PC-3 (cell line): ENCODE measurements around the gene FMC1. TPM values are rescaled to one million over a fixed set of nuclear protein-coding genes. Genes with fewer than 3 reads are reported as not detected.
A peak's percentile ranks its signal among the peaks of the same experiment; 100 is the strongest.

Experiments used
- ATAC-seq: fragments of 200-7000 bp; cut with Tn5 transposase; 2 replicates; pipeline ENCODE4 v1.9.1; 2020; ENCODE audit warnings: mild to moderate bottlenecking, moderate library complexity
- BruUV-seq: library from RNA; stranded (reverse); fragments of 400-500 nt; replicated peaks from 2 replicates; lab custom pipeline; 2021; lab: Mats Ljungman, UMichigan
- CTCF ChIA-PET: fragments of 300-600 bp; sonication (Branson Sonifier 250); formaldehyde crosslinking; loops from one replicate; lab custom pipeline; 2022; ENCODE audit warnings: antibody characterized with exemption; lab: Charles Lee
- POLR2A ChIA-PET: fragments of 300-600 bp; sonication (Branson Sonifier 250); formaldehyde crosslinking; loops from one replicate; lab custom pipeline; 2022; ENCODE audit warnings: antibody characterized with exemption; ENCODE audit not compliant: unreplicated experiment; lab: Charles Lee
- DNase-seq: peaks from one replicate; pipeline ENCODE4 v3.0.0-alpha.2; 2015
- H2AFZ ChIP-seq: fragments of 300-600 bp; sonication (generic); 2 replicates; pipeline ENCODE4 v1.6.0; 2016; ENCODE audit warnings: antibody characterized with exemption, low read length
- H3F3A ChIP-seq: fragments of 300-600 bp; sonication (generic); one replicate; pipeline ENCODE4 v1.6.0; 2017; ENCODE audit warnings: antibody characterized with exemption, low read length, control low read depth, mild to moderate bottlenecking; ENCODE audit not compliant: unreplicated experiment
- H3K27ac ChIP-seq: fragments of 300-600 bp; sonication (generic); 2 replicates; pipeline ENCODE4 v1.5.1; 2016; ENCODE audit warnings: mild to moderate bottlenecking, low read length
- H3K27me3 ChIP-seq: fragments of 300-600 bp; sonication (generic); 2 replicates; pipeline ENCODE4 v1.6.1; 2016; ENCODE audit warnings: low read length, mixed read lengths
- H3K36me3 ChIP-seq: fragments of 300-600 bp; sonication (generic); 2 replicates; pipeline ENCODE4 v1.6.1; 2016; ENCODE audit warnings: low read depth, mixed run types, low read length, mixed read lengths
- H3K4me1 ChIP-seq: fragments of 300-600 bp; sonication (generic); 2 replicates; pipeline ENCODE4 v1.5.1; 2016; ENCODE audit warnings: low read length; ENCODE audit not compliant: insufficient read depth
- H3K4me2 ChIP-seq: fragments of 300-600 bp; sonication (generic); 2 replicates; pipeline ENCODE4 v1.6.0; 2016; ENCODE audit warnings: low read length
- H3K4me3 ChIP-seq: fragments of 300-600 bp; sonication (generic); 2 replicates; pipeline ENCODE4 v1.5.1; 2016; ENCODE audit warnings: mild to moderate bottlenecking, low read length, mixed read lengths
- H3K79me2 ChIP-seq: fragments of 300-600 bp; sonication (generic); 2 replicates; pipeline ENCODE4 v1.6.1; 2017; ENCODE audit warnings: low read length, mixed read lengths
- H3K9ac ChIP-seq: fragments of 300-600 bp; sonication (generic); 2 replicates; pipeline ENCODE4 v1.6.0; 2016; ENCODE audit warnings: mild to moderate bottlenecking, low read length
- H3K9me2 ChIP-seq: fragments of 300-600 bp; sonication (generic); replicated peaks from 2 replicates; pipeline ENCODE4 v1.6.1; 2016; ENCODE audit warnings: mixed run types, low read length, mixed read lengths
- H3K9me3 ChIP-seq: fragments of 300-600 bp; sonication (generic); 2 replicates; pipeline ENCODE4 v1.6.1; 2016; ENCODE audit warnings: low read length, mixed read lengths
- H4K20me1 ChIP-seq: fragments of 300-600 bp; sonication (generic); 2 replicates; pipeline ENCODE4 v1.6.1; 2016; ENCODE audit warnings: low read length, mixed read lengths
- EZH2 ChIP-seq: fragments of 300-600 bp; sonication (generic); IDR thresholded peaks from one replicate; pipeline ENCODE4 v1.6.1; 2017; ENCODE audit warnings: antibody characterized with exemption, mild to moderate bottlenecking, low read length; ENCODE audit not compliant: unreplicated experiment
- EZH2phosphoT487 ChIP-seq: fragments of 300-600 bp; sonication (generic); IDR thresholded peaks from 2 replicates; pipeline ENCODE4 v1.6.1; 2018; ENCODE audit warnings: mild to moderate bottlenecking, antibody characterized with exemption, low read length, borderline replicate concordance
- intact Hi-C: fragments of 100-400 bp; cut with micrococcal nuclease; formaldehyde crosslinking; loops from 2 replicates; pipeline ENCODE4 v1.9.0; 2023
- total RNA-seq: library from RNA; depleted of rRNA; stranded (reverse); fragments of >200 nt; gene quantifications from 2 replicates; pipeline ENCODE4 v1.2.3, GENCODE V29; 2014
- TF ChIP-seq, protein P1 (sequence below): fragments of 300-600 bp; sonication (generic); conservative IDR thresholded peaks from 2 replicates; pipeline ENCODE4 v1.5.1; 2017; ENCODE audit warnings: antibody characterized with exemption, low read depth, mild to moderate bottlenecking, low read length

Gene FMC1
- total RNA-seq, 1 experiment from 2014 or later: 12.2 TPM

GRCh38 chr7:139362302-139362701 is 21.2 kb downstream of the FMC1 start:
- BruUV-seq: no TSS peak
- Histone ChIP-seq H3F3A (no peaks in the 10 kb centered on the region), H3K9me3 (no peaks in the 10 kb centered on the region), H3K4me1 (peaks cover 14% of the 10 kb centered on the region; the same call in 1 of the 2 replicates), H3K27me3 (no peaks in the 10 kb centered on the region), H3K4me3 (peak overlapping the region; percentile 91; the same call in 1 of the 2 replicates), H3K36me3 (peaks cover 21% of the 10 kb centered on the region), H3K27ac (no peak overlapping the region), H3K9ac (peak overlapping the region; percentile 99; the same call in 1 of the 2 replicates), H2AFZ (no peak overlapping the region), H4K20me1 (peaks cover 56% of the 10 kb centered on the region), H3K79me2 (peaks cover 87% of the 10 kb centered on the region), H3K4me2 (peak overlapping the region; percentile 90), H3K9me2 (no peaks in the 10 kb centered on the region)
- TF ChIP-seq EZH2phosphoT487 (no peak), EZH2 (no peak)
- TF ChIP-seq, protein P1, sequence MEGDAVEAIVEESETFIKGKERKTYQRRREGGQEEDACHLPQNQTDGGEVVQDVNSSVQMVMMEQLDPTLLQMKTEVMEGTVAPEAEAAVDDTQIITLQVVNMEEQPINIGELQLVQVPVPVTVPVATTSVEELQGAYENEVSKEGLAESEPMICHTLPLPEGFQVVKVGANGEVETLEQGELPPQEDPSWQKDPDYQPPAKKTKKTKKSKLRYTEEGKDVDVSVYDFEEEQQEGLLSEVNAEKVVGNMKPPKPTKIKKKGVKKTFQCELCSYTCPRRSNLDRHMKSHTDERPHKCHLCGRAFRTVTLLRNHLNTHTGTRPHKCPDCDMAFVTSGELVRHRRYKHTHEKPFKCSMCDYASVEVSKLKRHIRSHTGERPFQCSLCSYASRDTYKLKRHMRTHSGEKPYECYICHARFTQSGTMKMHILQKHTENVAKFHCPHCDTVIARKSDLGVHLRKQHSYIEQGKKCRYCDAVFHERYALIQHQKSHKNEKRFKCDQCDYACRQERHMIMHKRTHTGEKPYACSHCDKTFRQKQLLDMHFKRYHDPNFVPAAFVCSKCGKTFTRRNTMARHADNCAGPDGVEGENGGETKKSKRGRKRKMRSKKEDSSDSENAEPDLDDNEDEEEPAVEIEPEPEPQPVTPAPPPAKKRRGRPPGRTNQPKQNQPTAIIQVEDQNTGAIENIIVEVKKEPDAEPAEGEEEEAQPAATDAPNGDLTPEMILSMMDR: no peak
- DNase-seq: no peak
- ChIA-PET CTCF (no interaction called here), POLR2A (no interaction called here)
- ATAC-seq: no peak
- intact Hi-C loops: loop anchor here (5.0 kb wide), 1 partner anchor 255 kb away; the partner anchor contains the start of gene ZC3HAV1

DNA sequence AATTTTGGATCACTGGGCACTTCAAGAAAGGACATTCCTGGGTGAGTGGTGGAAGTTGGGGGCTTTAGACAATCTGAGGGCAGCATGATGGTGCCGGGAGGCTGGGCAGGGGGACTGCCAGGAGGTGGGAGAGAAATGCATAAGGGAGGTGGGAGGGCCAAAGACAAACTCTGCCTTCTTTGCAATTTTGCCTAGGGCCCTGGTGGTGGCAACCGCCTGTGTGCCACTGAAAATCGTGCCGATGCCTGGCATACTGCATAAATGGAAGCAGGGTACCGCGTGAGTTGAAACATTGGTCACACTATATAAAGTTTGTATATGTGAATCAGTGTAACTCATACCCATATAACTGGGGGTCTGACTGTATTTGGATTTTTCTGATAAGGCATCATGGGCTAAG is 21.8 kb downstream of the FMC1 start:
- Histone ChIP-seq H3K9me2 (no peaks in the 10 kb centered on the region), H3K4me1 (peaks cover 14% of the 10 kb centered on the region; the same call in 1 of the 2 replicates), H3K36me3 (peaks cover 27% of the 10 kb centered on the region), H3K4me3 (no peak overlapping the region), H2AFZ (no peak overlapping the region), H3K79me2 (peaks cover 94% of the 10 kb centered on the region), H3K27me3 (no peaks in the 10 kb centered on the region), H3K9ac (no peak overlapping the region), H3K4me2 (peak overlapping the region; percentile 90), H3K27ac (no peak overlapping the region), H3K9me3 (no peaks in the 10 kb centered on the region), H4K20me1 (peaks cover 63% of the 10 kb centered on the region), H3F3A (no peaks in the 10 kb centered on the region)
- CTCF ChIA-PET: no interaction called here
- no peak for DNase-seq
- ATAC-seq: no peak
- TF ChIP-seq EZH2phosphoT487 (no peak), EZH2 (no peak)
- TF ChIP-seq, protein P1: no peak
- POLR2A ChIA-PET: no interaction called here
- intact Hi-C loops: loop anchor here (5.0 kb wide), 1 partner anchor 256 kb away; the partner anchor contains the start of gene ZC3HAV1
- no TSS peak for BruUV-seq

GRCh38 chr7:139365336-139365735 is 24.2 kb downstream of the FMC1 start:
- Histone ChIP-seq H4K20me1 (peaks cover 77% of the 10 kb centered on the region), H3K79me2 (peaks cover 100% of the 10 kb centered on the region), H3K4me2 (no peak overlapping the region), H3K27me3 (no peaks in the 10 kb centered on the region), H3K9me3 (no peaks in the 10 kb centered on the region), H3K36me3 (peaks cover 27% of the 10 kb centered on the region), H3K9ac (no peak overlapping the region), H3F3A (no peaks in the 10 kb centered on the region), H3K27ac (no peak overlapping the region), H2AFZ (no peak overlapping the region), H3K4me3 (no peak overlapping the region), H3K9me2 (no peaks in the 10 kb centered on the region), H3K4me1 (peaks cover 10% of the 10 kb centered on the region; the same call in 1 of the 2 replicates)
- intact Hi-C loops: no loop called here
- TF ChIP-seq EZH2phosphoT487 (no peak), EZH2 (no peak)
- TF ChIP-seq, protein P1: no peak
- ATAC-seq (no peak), DNase-seq (no peak)
- BruUV-seq: no TSS peak
- CTCF ChIA-PET: no interaction called here
- POLR2A ChIA-PET: no interaction called here
